Nephron (organoid): Measurements from ENCODE around the gene HGFAC.

Source experiments
- H3K27ac Mint-ChIP-seq, 3 experiments: 2 replicates each; pipeline ENCODE4 v1.8.0; 2020; ENCODE audit warnings: mixed read lengths in 3 of 3, mild to moderate bottlenecking in 2 of 3, moderate library complexity in 1 of 3
- H3K27me3 Mint-ChIP-seq: 2 replicates; pipeline ENCODE4 v1.8.0; 2021; ENCODE audit warnings: low read depth, mild to moderate bottlenecking, moderate library complexity, mixed read lengths
- H3K36me3 Mint-ChIP-seq: 2 replicates; pipeline ENCODE4 v1.8.0; 2020; ENCODE audit warnings: low read depth, mixed read lengths
- H3K4me1 Mint-ChIP-seq: 2 replicates; pipeline ENCODE4 v1.8.0; 2020; ENCODE audit warnings: mixed read lengths
- H3K4me3 Mint-ChIP-seq, 3 experiments: 2 replicates each; pipeline ENCODE4 v1.8.0; 2020; ENCODE audit warnings: mild to moderate bottlenecking in 3 of 3, mixed read lengths in 3 of 3, moderate library complexity in 2 of 3
- H3K9me3 Mint-ChIP-seq: 2 replicates; pipeline ENCODE4 v1.8.0; 2020; ENCODE audit warnings: mixed read lengths
- TF ChIP-seq, protein P1 (sequence below), 3 experiments: fragments of 200-600 bp; sonication (generic); IDR thresholded peaks; one replicate each; pipeline ENCODE4 v1.5.0; 2021; ENCODE audit warnings: antibody characterized with exemption in 3 of 3; ENCODE audit not compliant: unreplicated experiment in 3 of 3

HGFAC gene

DNA sequence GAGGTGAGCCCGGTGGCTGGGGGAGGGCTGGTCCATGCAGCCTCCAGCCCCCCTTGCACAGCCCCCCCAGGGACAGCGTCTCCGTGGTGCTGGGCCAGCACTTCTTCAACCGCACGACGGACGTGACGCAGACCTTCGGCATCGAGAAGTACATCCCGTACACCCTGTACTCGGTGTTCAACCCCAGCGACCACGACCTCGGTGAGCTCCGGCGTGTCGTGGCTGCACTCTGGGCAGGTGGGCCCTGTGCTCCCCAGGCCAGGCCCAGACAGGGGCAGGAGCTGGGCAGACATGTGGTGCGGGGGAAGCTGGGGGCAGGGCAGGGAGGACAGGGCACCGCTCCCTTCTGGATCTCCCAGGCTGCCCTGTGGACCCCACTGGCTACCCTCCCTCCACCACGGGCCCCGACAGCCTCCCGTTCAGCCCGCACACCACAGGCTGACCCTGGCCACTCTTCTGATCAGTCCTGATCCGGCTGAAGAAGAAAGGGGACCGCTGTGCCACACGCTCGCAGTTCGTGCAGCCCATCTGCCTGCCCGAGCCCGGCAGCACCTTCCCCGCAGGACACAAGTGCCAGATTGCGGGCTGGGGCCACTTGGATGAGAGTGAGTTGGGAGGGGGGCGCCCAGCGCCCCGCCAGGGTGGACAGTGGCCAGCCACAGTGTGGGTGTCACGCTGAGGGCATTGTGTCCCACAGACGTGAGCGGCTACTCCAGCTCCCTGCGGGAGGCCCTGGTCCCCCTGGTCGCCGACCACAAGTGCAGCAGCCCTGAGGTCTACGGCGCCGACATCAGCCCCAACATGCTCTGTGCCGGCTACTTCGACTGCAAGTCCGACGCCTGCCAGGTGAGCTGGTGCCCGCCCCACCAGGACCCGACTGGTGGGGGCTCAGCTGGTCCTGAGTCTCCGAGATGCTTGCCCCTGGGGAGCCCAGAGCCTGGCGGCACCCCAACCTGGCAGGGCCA lies 5.9 kb downstream of the HGFAC start:
- Mint-ChIP-seq H3K4me3 (no peak overlapping the region), H3K36me3 (no peaks in the 10 kb centered on the region), H3K27ac (no peak overlapping the region), H3K27me3 (no peaks in the 10 kb centered on the region), H3K9me3 (no peaks in the 10 kb centered on the region), H3K4me1 (peaks cover 5% of the 10 kb centered on the region)
- TF ChIP-seq, protein P1, sequence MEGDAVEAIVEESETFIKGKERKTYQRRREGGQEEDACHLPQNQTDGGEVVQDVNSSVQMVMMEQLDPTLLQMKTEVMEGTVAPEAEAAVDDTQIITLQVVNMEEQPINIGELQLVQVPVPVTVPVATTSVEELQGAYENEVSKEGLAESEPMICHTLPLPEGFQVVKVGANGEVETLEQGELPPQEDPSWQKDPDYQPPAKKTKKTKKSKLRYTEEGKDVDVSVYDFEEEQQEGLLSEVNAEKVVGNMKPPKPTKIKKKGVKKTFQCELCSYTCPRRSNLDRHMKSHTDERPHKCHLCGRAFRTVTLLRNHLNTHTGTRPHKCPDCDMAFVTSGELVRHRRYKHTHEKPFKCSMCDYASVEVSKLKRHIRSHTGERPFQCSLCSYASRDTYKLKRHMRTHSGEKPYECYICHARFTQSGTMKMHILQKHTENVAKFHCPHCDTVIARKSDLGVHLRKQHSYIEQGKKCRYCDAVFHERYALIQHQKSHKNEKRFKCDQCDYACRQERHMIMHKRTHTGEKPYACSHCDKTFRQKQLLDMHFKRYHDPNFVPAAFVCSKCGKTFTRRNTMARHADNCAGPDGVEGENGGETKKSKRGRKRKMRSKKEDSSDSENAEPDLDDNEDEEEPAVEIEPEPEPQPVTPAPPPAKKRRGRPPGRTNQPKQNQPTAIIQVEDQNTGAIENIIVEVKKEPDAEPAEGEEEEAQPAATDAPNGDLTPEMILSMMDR (IDR thresholded peaks at IDR 0.05; ENCODE audit: unreplicated experiment in 3 of 3): no peak

DNA sequence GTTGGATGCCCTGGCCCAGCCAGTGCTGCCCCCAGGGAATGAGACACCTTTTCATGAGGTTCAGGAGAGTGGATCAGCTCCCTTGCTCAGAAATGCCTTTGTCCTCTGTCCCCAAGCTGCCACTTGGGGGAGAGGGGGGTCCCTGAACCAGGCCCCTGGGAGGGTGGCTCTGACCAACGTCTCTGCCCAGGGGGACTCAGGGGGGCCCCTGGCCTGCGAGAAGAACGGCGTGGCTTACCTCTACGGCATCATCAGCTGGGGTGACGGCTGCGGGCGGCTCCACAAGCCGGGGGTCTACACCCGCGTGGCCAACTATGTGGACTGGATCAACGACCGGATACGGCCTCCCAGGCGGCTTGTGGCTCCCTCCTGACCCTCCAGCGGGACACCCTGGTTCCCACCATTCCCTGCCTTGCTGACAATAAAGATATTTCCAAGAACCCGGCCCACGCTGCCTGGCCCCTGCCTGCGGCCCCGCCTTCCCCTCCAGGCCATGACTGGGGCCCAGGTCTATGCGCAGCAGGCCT lies 7.3 kb downstream of the HGFAC start:
- TF ChIP-seq, protein P1 (IDR thresholded peaks at IDR 0.05; ENCODE audit: unreplicated experiment in 3 of 3): no peak
- H3K4me3 Mint-ChIP-seq: no peak overlapping the region
- no peaks in the 10 kb centered on the region for H3K9me3 Mint-ChIP-seq
- H3K4me1 Mint-ChIP-seq: peaks cover 5% of the 10 kb centered on the region
- H3K36me3 Mint-ChIP-seq: no peaks in the 10 kb centered on the region
- H3K27me3 Mint-ChIP-seq: no peaks in the 10 kb centered on the region
- peak overlapping the region in 2 of 3 experiments; percentile 34 to 49 for H3K27ac Mint-ChIP-seq

DNA sequence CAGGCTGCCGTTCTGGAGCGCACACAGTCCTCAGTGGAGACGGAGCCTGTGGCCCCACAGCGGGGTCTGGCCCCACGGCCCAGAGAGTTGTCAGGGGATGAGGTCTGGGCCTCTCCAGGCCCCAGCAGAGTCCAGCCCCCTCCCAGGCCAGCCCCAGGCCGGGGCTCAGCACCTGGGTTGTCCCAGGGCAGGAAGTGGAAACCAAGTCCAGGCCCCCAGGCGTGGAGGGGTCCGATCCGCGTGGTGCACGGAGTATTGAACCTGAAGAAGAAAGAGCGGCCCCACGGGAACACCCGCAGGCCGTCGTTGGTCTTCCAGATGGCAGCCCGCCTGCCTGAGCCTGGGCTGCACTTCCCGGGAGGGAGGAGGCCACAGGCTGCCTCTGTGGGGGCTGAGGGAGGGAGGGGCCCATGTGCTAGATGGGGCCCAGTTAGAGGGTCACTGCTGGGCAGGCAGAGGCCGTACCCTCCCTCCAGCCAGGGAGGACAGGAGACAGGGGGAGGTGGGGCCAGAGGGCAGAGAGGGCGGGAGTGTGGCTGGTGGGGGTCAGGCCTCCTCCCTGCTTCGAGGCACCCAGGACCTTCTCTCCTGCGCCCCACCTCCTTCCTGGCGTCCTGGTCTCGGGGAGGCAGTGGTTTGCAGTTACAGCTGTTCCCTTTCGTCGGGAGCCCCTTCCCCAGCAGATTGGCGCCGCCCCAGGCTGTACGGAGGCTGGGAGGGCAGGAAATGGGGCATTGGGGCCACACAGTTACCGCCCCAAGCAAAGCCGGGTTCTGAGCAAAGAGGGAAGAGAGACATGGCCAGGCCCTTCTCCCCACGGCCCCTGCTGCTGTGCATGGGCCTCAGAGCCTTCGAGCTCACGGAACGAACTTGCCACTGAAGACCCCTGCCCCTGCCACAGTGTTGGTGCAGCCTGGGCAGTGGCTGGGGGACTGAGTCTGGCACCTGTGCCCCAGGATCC lies 8.1 kb downstream of the HGFAC start:
- Mint-ChIP-seq H3K27ac (no peak overlapping the region), H3K4me3 (no peak overlapping the region), H3K27me3 (no peaks in the 10 kb centered on the region), H3K4me1 (peaks cover 5% of the 10 kb centered on the region), H3K9me3 (peaks cover under 1% of the 10 kb centered on the region), H3K36me3 (no peaks in the 10 kb centered on the region)
- TF ChIP-seq, protein P1 (IDR thresholded peaks at IDR 0.05; ENCODE audit: unreplicated experiment in 3 of 3): no peak

DNA sequence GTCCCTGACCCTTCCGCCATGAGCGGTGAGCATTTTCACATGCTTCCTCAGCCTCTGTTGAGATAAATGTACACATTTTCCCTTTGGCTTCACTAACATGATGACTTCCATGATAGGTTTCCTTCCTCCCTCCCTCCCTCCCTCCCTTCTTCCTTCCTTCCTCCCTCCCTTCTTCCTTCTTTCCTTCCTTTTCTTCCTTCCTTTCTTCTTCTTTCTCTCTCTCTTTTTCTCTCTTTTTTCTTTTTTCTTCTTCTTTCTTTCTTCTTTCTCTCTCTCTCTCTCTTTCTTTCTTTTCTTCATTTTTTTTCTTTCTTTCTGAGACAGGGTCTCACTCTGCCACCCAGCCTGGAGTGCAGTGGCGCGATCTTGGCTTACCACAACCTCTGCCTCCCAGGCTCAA lies 8.9 kb downstream of the HGFAC start:
- peak overlapping the region in 2 of 3 experiments; percentile 20 to 48 for H3K27ac Mint-ChIP-seq
- TF ChIP-seq, protein P1 (IDR thresholded peaks at IDR 0.05; ENCODE audit: unreplicated experiment in 3 of 3): no peak
- H3K27me3 Mint-ChIP-seq: no peaks in the 10 kb centered on the region
- peaks cover 5% of the 10 kb centered on the region for H3K4me1 Mint-ChIP-seq
- no peak overlapping the region for H3K4me3 Mint-ChIP-seq
- H3K9me3 Mint-ChIP-seq: peaks cover 8% of the 10 kb centered on the region
- peaks cover 7% of the 10 kb centered on the region for H3K36me3 Mint-ChIP-seq

DNA sequence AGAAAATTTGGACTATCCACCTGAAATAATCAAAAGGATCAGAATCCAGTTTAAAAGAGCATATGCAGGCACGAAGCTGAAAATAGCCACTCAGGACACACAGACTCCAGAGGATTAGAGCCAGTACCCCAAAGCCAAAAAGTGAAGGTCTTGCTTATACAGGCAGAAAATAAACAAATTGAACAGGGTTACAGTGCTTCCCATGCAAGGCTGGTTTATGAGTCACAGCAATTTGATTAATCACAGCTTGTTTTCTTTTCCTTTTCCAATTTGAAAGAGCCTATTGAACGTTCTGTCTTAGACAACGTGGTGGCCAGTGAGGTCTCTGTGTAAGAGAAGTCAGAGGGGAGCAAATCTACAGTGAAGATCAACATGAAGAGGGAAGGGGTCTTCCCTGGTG lies 10.2 kb downstream of the HGFAC start:
- Mint-ChIP-seq H3K4me1 (peaks cover 5% of the 10 kb centered on the region), H3K4me3 (no peak overlapping the region), H3K27ac (peak overlapping the region in 1 of 3 experiments; percentile 17), H3K27me3 (peaks cover 4% of the 10 kb centered on the region), H3K9me3 (peaks cover 12% of the 10 kb centered on the region), H3K36me3 (peaks cover 7% of the 10 kb centered on the region)
- TF ChIP-seq, protein P1 (IDR thresholded peaks at IDR 0.05; ENCODE audit: unreplicated experiment in 3 of 3): no peak
